Fibroblast of skin of right quadriceps (primary cell): ENCODE measurements around the gene UVSSA.
A peak's percentile ranks its signal among the peaks of the same experiment; 100 is the strongest.
"Not testable (repeated sequence)": the region's sequence is repeated elsewhere in the genome, so short reads cannot be mapped to it uniquely, and the experiment has no call there.

Source experiments
- DNase-seq: peaks from one replicate; pipeline ENCODE4 v3.0.0-alpha.2; 2013

Gene UVSSA

GRCh38 chr4:1409491-1410425, 62.8 kb downstream of the UVSSA start:
- DNase-seq: no peak

- peak; percentile 38 for DNase-seq
Measured at GRCh38 chr4:1410491-1411325, 63.7 kb downstream of the UVSSA start.

GRCh38 chr4:1411436-1412375, 64.7 kb downstream of the UVSSA start:
- DNase-seq: no peak

- DNase-seq: no peak
Measured at GRCh38 chr4:1412376-1413203, 65.6 kb downstream of the UVSSA start.

- no peak for DNase-seq
Measured at GRCh38 chr4:1413204-1413663, 66.2 kb downstream of the UVSSA start.

GRCh38 chr4:1413687-1414479, 66.9 kb downstream of the UVSSA start:
- no peak for DNase-seq

- DNase-seq: no peak
Measured at GRCh38 chr4:1414831-1415680, 68.0 kb downstream of the UVSSA start.

- DNase-seq: no peak
Measured at GRCh38 chr4:1415681-1415981, 68.6 kb downstream of the UVSSA start.

GRCh38 chr4:1416051-1416947, 69.3 kb downstream of the UVSSA start:
- no peak for DNase-seq

GRCh38 chr4:1416948-1417260, 69.9 kb downstream of the UVSSA start:
- DNase-seq: no peak

GRCh38 chr4:1417522-1418390, 70.7 kb downstream of the UVSSA start:
- no peak for DNase-seq

- no peak for DNase-seq
Measured at GRCh38 chr4:1418494-1419285, 71.7 kb downstream of the UVSSA start.

GRCh38 chr4:1419708-1420107, 72.7 kb downstream of the UVSSA start:
- no peak for DNase-seq

GRCh38 chr4:1421657-1422056, 74.6 kb downstream of the UVSSA start:
- no peak for DNase-seq

GRCh38 chr4:1427010-1427409, 80.0 kb downstream of the UVSSA start:
- DNase-seq: no peak

- not testable (repeated sequence) for DNase-seq
Measured at GRCh38 chr4:1443688-1444172, 96.7 kb downstream of the UVSSA start.
